Kasumi-1 (cell line): ENCODE data around the gene TRAPPC3.

Source experiments
- DNase-seq, 2 experiments: peaks; one replicate each; lab custom pipeline; 2025; lab: John Stamatoyannopoulos, UW

Gene TRAPPC3

DNA sequence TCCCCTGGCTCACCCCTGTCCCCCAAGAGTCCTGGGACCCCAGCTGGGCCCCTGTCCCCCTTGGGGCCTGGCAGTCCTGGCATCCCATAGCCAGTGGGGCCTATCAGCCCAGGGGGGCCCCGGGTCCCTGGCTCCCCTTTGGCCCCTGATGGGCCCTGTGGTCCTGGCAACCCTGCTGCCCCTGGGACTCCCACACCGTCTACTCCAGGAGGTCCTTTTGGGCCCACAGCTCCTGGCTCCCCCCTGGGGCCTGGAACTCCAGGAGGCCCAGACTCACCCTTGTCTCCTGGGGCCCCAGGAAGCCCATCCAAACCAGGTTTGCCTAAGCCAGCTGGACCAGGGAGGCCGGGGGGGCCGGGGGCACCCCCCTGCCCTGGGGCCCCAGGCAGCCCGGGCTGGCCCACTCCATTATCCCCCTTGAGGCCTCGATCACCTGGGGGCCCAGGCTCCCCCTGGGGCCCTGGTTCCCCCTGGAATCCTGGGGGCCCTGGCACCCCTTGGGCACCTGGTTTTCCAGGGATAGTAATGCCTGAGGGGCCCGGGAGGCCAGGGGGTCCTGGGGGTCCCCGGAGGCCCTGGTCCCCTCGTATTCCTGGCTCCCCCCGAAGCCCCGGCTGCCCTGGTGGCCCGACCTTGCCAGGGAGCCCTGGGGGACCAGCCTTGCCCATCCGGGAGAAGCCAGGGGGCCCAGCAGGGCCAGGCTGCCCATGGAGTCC lies 50.5 kb downstream of the TRAPPC3 start:
- no peak for DNase-seq

DNA sequence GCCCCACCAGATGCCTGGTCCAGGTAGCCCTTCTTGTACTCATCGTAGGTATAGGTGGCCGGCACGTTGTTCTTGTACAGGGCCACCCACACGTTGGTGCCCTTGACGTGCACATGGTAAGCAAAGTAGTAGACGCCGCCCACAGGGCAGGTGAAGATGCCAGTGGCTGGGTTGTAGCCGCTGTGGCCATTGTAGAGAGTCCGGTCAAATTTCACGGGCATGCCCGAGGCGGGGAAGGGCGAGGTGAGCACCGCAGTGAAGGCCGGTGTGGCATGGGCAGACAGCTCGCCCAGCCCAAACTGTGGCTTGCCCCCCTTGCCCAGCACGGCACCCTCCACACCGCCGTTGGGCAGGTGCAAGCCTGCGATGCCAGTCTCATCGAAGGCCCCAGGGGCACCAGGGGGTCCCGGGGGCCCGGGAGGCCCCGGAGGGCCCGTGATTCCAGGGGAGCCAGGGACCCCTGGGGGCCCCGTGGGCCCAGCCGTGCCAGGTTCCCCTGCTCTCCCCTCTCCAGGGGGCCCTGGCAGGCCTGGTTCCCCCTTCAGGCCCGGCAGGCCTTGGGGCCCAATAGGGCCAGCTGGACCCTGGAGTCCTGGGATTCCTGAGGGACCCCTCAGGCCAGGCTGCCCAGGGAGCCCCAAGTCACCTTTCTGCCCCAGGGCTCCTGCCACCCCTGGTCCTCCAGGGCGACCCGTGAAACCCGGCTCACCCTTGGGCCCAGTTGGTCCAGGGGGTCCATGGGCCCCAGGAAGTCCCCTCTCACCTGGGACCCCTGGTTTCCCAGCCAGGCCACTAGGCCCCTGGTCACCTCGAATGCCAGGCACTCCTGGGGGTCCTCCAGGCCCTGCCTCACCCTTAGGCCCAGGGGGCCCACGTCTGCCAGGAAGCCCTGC lies 51.3 kb downstream of the TRAPPC3 start:
- no peak for DNase-seq

DNA sequence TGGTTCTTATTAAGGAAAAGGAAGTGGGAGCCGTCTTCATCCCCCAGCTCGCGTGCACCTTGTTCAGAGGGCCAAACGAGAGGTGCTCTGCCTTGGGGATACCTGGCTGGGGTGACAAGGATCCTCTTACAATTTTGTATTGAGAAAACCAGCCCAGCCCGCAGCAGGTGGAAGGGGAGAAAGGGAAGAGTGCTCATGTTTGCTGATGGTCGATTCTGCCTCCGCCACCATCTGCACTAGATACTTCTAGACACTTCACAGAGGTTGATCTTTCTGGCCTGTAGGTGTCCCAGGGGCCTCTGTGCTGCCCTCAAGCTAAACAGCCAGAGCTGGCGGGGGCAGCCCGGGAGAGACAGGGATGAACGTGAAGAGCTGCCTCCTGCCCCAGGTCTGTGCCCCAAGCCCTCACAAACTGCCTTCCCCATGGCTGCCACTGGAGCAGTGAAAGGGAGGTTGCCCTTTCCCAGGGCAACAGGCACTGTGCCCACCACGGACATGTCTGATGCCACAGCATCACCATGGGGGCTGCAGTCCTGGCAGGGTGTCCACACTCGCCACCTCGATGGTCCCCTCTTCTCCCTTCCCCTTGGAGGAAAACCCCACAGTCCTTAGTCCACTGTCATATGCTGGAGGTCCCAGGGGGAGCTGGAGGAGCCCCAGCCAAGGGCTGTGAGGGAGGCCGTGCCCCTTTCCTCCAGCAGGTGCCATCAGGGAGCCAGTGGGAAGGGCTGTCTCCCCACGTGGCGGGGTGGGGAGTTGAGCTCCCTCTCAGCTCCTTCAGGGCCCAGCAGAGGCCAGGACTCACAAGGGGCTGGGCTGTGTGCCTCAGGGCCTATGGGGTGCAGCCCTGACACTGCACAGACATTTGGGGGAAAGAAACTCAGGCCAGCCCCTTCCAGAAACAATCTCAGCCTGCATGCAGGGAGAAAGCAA lies 52.5 kb downstream of the TRAPPC3 start:
- DNase-seq, result peak; percentile 9 to 38

- peak; percentile 26 to 57 for DNase-seq
Observed at GRCh38 chr1:36095760-36096405, 53.4 kb downstream of the TRAPPC3 start.

- DNase-seq, result no peak
Observed at GRCh38 chr1:36094621-36095061, 54.6 kb downstream of the TRAPPC3 start.

GRCh38 chr1:36093929-36094328 lies 55.4 kb downstream of the TRAPPC3 start:
- no peak for DNase-seq

DNA sequence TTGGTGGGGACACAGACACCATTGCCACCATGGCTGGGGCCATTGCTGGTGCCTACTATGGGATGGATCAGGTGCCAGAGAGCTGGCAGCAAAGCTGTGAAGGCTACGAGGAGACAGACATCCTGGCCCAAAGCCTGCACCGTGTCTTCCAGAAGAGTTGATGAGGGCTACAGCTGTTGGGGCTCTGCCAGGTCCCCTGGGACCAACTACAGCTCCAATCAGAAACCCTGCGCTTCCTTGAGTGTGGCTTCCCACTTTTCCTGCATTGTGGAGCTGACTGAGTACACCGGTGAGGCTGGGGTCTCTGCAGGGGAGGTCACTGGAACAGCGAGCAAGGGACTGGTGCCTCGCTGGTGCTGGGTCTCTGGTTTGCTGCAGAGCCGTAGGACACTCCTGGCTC lies 56.1 kb downstream of the TRAPPC3 start:
- no peak for DNase-seq

GRCh38 chr1:36092798-36093185 lies 56.5 kb downstream of the TRAPPC3 start:
- DNase-seq, result no peak

GRCh38 chr1:36092166-36092797 lies 57.0 kb downstream of the TRAPPC3 start:
- DNase-seq, result peak in 1 of 2 experiments; percentile 17

GRCh38 chr1:36091698-36092097 lies 57.6 kb downstream of the TRAPPC3 start:
- no peak for DNase-seq

DNA sequence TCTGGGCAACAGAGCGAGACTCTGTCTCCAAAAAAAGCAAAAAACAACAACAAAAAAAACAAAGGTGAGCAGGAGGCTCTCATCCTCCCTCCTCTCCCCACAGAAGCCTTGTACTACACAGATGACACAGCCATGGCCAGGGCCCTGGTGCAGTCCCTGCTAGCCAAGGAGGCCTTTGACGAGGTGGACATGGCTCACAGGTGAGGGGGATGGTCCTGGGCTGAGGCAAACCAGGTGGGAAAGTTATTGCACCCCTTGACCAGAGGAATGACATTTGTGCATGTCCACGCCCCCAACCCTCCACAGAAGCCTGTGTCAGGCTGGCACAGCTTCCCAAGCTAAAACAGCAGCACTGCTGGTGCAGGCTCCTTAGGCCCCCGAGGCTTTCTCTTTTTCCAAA lies 58.1 kb downstream of the TRAPPC3 start:
- no peak for DNase-seq

GRCh38 chr1:36089393-36090121 lies 59.7 kb downstream of the TRAPPC3 start:
- peak; percentile 10 to 20 for DNase-seq

DNA sequence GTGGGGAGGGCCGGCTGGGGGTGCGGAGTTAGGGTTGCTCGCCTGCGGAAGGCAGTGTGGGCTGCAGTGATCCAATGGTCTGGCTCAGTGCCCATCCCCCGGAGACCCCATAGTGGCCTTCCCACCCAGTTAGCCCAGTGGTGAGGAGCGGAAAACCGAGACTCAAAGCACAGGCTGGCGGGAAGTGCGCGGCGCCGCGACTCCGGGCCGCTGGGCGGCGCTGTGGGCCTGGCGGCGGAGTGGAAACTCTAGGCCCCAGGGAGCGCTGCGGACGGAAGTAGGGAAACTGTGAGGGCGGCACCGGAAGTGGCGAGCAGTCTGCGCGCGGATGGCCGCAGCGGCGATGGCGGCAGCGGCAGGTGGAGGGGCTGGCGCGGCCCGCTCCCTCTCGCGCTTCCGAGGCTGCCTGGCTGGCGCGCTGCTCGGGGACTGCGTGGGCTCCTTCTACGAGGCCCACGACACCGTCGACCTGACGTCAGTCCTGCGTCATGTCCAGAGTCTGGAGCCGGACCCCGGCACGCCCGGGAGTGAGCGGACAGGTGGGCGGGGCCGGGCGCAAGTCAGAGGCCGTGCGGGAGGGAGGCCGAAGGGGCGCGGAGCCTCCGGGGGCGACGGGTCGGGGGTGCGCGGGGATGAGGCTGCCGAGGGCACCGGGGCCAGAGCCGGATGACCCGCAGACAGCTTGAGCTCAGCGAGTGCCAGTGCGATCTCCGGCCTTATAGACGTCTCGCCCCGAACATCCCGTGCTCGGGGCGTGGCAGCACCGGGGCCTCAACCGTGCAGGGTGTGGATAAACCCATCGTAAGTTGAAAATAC lies 60.5 kb downstream of the TRAPPC3 start, which contains the start of gene ADPRS:
TSS of gene ADPRS (plus strand) at position 316 of the 816 bp plus-strand sequence. CDS start at position 329, 13 bp downstream.
- peak; percentile 89 to 94 for DNase-seq

GRCh38 chr1:36088265-36088576 lies 61.1 kb downstream of the TRAPPC3 start:
- DNase-seq, result no peak

DNA sequence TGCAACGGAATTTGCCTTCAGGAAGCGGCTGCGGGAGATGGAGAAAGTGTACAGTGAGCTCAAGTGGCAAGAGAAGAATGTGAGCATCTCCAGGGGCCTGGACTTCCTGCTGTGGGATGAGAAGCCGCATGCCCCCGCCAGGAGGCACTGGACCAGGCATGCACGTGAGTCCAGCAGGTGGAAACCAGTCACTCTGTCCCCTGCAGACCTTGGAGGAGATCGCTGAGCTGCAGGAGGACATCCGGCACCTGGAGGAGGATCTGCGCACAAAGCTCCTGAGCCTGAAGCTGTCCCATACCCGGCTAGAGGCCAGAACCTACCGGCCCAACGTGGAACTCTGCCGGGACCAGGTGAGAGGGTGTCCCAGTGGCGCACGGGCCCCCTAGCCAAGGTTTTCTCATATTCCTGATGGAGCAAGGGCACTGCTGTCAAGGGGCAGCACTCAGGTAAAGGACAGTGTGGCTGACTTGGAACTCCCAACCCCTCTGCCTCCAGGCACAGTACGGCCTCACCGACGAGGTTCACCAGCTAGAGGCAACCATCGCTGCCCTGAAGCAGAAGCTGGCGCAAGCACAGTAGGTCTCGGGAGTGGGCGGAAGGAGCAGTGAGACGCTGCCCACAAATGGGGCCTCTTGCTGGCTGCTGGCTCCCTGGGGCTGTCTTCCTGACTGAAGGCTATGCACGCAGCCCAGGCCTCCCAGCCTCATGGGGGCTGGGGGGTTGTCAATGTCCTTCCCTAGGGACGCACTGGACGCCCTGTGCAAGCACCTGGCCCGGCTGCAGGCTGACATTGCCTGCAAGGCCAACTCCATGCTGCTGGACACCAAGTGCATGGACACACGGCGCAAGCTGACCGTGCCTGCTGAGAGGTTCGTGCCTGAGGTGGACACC lies 61.8 kb downstream of the TRAPPC3 start:
- DNase-seq, result no peak
